Measurements from ENCODE around the gene EIF4B.

The EIF4B gene

GRCh38 chr12:53071591-53072551 lies 65.6 kb downstream of the EIF4B start:
- DNase-seq, result no peak

- DNase-seq, result no peak
These were observed 67.6 kb downstream of the EIF4B start for GRCh38 chr12:53073881-53074280.

GRCh38 chr12:53074283-53074998 lies 68.2 kb downstream of the EIF4B start:
- no peak for DNase-seq

- no peak for DNase-seq
These were observed 68.7 kb downstream of the EIF4B start for GRCh38 chr12:53074999-53075370.

GRCh38 chr12:53076461-53076860 lies 70.2 kb downstream of the EIF4B start:
- no peak for DNase-seq

- no peak for DNase-seq
These were observed 70.8 kb downstream of the EIF4B start for GRCh38 chr12:53077030-53077429.

GRCh38 chr12:53078425-53079225 lies 72.4 kb downstream of the EIF4B start:
- DNase-seq, result peak in 1 of 2 experiments; percentile 43

- DNase-seq, result peak; percentile 91 to 98
These were observed 73.2 kb downstream of the EIF4B start, which contains the start of gene SPRYD3 for GRCh38 chr12:53079226-53080117. Gene SPRYD3, minus strand, starts transcription at chr12:53079390. Its CDS starts 57 bp downstream, at chr12:53079333.

- no peak for DNase-seq
These were observed 76.5 kb downstream of the EIF4B start for GRCh38 chr12:53082637-53083175.

- DNase-seq, result no peak
These were observed 80.1 kb downstream of the EIF4B start for GRCh38 chr12:53086361-53086760.

- DNase-seq, result no peak
These were observed 83.8 kb downstream of the EIF4B start for GRCh38 chr12:53090105-53090504.

- no peak for DNase-seq
These were observed 84.3 kb downstream of the EIF4B start for GRCh38 chr12:53090554-53090953.

GRCh38 chr12:53091756-53092155 lies 85.5 kb downstream of the EIF4B start:
- no peak for DNase-seq

All from NCI-H187 (cell line).